GM12892 (cell line): ENCODE measurements around the gene TREML4.

Source experiments
- POLR2A ChIP-seq: IDR thresholded peaks from 2 replicates; pipeline ENCODE4 v1.6.1; 2011; ENCODE audit warnings: low read depth, low read length, control low read depth
- POLR2AphosphoS5 ChIP-seq: IDR thresholded peaks from 2 replicates; pipeline ENCODE4 v1.6.1; 2011; ENCODE audit warnings: low read depth, low read length, control low read depth
- TAF1 ChIP-seq: IDR thresholded peaks from 2 replicates; pipeline ENCODE4 v1.6.1; 2011; ENCODE audit warnings: low read depth, mild to moderate bottlenecking, control low read depth, low read length, borderline replicate concordance

DNA sequence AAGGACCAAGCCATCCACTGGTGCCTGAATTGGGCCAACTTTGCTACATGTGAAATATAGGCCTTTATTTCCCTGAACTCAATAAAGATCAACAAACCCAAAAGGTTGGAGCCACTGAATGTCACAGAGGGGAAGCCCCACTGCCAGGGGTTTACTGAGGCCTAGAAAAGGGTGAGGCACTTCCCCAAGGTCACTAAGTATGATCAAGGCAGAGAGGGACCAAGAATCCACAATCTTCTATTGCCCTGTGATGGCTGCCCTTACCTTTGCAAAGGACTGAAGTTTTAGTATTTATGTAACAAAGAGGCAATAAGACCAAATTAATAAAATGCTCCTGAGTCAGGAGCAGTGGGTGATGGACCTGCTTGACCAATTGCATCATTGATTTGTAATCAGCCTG is 40.3 kb downstream of the TREML4 start:
- TF ChIP-seq POLR2A (no peak), TAF1 (no peak), POLR2AphosphoS5 (no peak)
